Keratinocyte (primary cell): Measurements from ENCODE around the gene COQ8A. TPM values are rescaled to one million over a fixed set of nuclear protein-coding genes. Genes with fewer than 3 reads are reported as not detected.

Source experiments
- DNase-seq: peaks from one replicate; pipeline ENCODE4 v3.0.0-alpha.2; 2011; ENCODE audit warnings: low read depth, missing footprints, low spot score
- FAIRE-seq: peaks from 2 replicates; lab custom pipeline; 2011; peaks lifted over from hg19 to GRCh38; lab: Jason Lieb, UNC
- H2AFZ ChIP-seq: 2 replicates; pipeline ENCODE4 v1.6.0; 2012; ENCODE audit warnings: low read length, control low read depth, inconsistent platforms; ENCODE audit not compliant: control insufficient read depth
- H3K27ac ChIP-seq: 2 replicates; pipeline ENCODE4 v1.5.1; 2011; ENCODE audit warnings: low read length; ENCODE audit not compliant: control insufficient read depth, insufficient read depth
- H3K27me3 ChIP-seq: 3 replicates; pipeline ENCODE4 v1.6.0; 2011; ENCODE audit warnings: low read length; ENCODE audit not compliant: control insufficient read depth, insufficient read depth; ENCODE audit errors: extremely low read depth
- H3K36me3 ChIP-seq, 2 experiments: 2 replicates in 1 of 2; 3 replicates in 1 of 2; pipeline ENCODE4 v1.5.1; 2011; ENCODE audit warnings: low read length in 2 of 2, mild to moderate bottlenecking in 1 of 2; ENCODE audit not compliant: control insufficient read depth in 2 of 2, insufficient read depth in 2 of 2; ENCODE audit errors: extremely low read depth in 1 of 2
- H3K4me1 ChIP-seq: 3 replicates; pipeline ENCODE4 v1.5.1; 2011; ENCODE audit warnings: low read length; ENCODE audit not compliant: control insufficient read depth, insufficient read depth; ENCODE audit errors: extremely low read depth
- H3K4me2 ChIP-seq: 3 replicates; pipeline ENCODE4 v1.6.0; 2011; ENCODE audit warnings: low read depth, low read length; ENCODE audit not compliant: control insufficient read depth, insufficient read depth; ENCODE audit errors: extremely low read depth
- H3K4me3 ChIP-seq, 3 experiments: fragments of 200-600 bp in 1 of 3; sonication (generic) in 1 of 3; 2 replicates in 2 of 3; 3 replicates in 1 of 3; pipeline ENCODE4 v1.5.1; 2011 to 2016; ENCODE audit warnings: low read length in 3 of 3, mild to moderate bottlenecking in 3 of 3, control low read depth in 2 of 3, inconsistent platforms in 1 of 3, low read depth in 1 of 3, mixed read lengths in 1 of 3, mixed run types in 1 of 3, moderate library complexity in 1 of 3; ENCODE audit not compliant: control insufficient read depth in 2 of 3, insufficient read depth in 2 of 3; ENCODE audit errors: extremely low read depth in 1 of 3
- H3K79me2 ChIP-seq: 2 replicates; pipeline ENCODE4 v1.6.0; 2012; ENCODE audit warnings: low read length; ENCODE audit not compliant: control insufficient read depth, insufficient read depth
- H3K9ac ChIP-seq: 3 replicates; pipeline ENCODE4 v1.6.0; 2011; ENCODE audit warnings: low read length; ENCODE audit not compliant: control insufficient read depth, insufficient read depth; ENCODE audit errors: extremely low read depth
- H3K9me1 ChIP-seq: 3 replicates; pipeline ENCODE4 v1.6.0; 2011; ENCODE audit warnings: low read length; ENCODE audit not compliant: control insufficient read depth, insufficient read depth; ENCODE audit errors: extremely low read depth
- H3K9me3 ChIP-seq: 2 replicates; pipeline ENCODE4 v1.5.1; 2012; ENCODE audit warnings: low read depth, low read length; ENCODE audit not compliant: control insufficient read depth
- H4K20me1 ChIP-seq: 3 replicates; pipeline ENCODE4 v1.6.0; 2011; ENCODE audit warnings: low read length; ENCODE audit not compliant: control insufficient read depth, insufficient read depth; ENCODE audit errors: extremely low read depth
- EZH2 ChIP-seq: IDR thresholded peaks from one replicate; pipeline ENCODE4 v1.6.1; 2012; ENCODE audit warnings: inconsistent platforms, mild to moderate bottlenecking, low read length, moderate library complexity
- dilution Hi-C: fragments of 300-500 bp; cut with MboI; formaldehyde crosslinking; loops from one replicate; pipeline ENCODE4 v1.7.0; 2020; ENCODE audit warnings: low sequenced_read_pairs; ENCODE audit not compliant: extremely low pct_ligation_motif_present
- polyA plus RNA-seq, 5 experiments: library from polyadenylated mRNA; depleted of rRNA in 3 of 5; stranded (reverse) in 3 of 5; stranded (forward) in 1 of 5; unstranded in 1 of 5; fragments of >200 nt; gene quantifications; 1 replicate in 1 of 5; 2 replicates in 3 of 5; 3 replicates in 1 of 5; pipeline versions ENCODE4 v1.2.1 to v1.2.3, GENCODE V29; 2011 to 2012; ENCODE audit warnings: missing spikeins in 2 of 5, low read depth in 1 of 5, low replicate concordance in 1 of 5
- TF ChIP-seq, protein P1 (sequence below), 3 experiments: IDR thresholded peaks in 1 of 3; conservative IDR thresholded peaks in 1 of 3; optimal IDR thresholded peaks in 1 of 3; 2 replicates in 2 of 3; 3 replicates in 1 of 3; pipeline versions ENCODE3 to v1.5.1; 2011; ENCODE audit warnings: low read length in 3 of 3, mild to moderate bottlenecking in 3 of 3, moderate library complexity in 2 of 3, control low read depth in 1 of 3, inconsistent platforms in 1 of 3; ENCODE audit not compliant: insufficient read depth in 2 of 3; ENCODE audit errors: extremely low read depth in 1 of 3

COQ8A gene
- polyA plus RNA-seq, 1 donor (not counting 4 experiments of a cell fraction or from before 2014, with no cell fraction given): 3.8 TPM

DNA sequence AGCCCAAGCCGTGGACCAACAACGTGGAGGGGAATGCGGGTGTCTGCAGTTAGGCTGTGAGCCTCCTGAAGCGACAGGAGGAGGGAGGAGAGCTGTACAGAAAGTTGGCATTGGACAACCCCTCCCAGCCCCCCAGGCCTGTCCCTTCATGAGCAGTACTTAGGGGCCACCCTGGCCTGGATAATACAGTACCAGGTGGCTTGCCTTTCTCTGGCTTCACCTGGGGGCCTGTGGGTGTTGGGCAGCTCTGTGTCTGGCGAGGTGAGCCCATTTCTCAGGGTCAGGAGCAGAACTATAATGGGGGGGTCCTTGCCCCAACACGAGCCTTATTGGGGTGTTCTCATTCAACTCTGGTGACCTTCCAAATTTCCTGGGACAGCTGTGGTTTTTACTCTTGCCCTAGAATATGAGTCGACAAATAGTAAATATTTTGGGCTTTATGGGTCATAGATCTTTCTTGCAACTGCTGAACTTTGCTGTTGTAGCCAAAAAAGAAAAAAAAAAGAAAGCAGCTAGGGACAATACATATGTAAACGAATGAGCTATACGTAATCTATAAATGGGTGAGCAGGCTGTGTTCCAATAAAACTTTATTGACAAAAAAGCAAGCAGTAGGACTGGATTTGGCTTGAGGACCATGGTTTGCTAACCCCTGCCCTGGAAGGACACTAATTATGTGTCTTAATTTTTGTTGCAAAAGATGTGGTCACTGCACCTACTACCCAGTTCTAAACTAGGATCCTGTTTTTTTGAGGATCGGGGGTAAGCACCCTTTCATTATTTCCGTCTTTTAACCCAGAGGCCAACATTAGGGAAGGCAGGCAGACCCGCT is 11.4 kb downstream of the COQ8A start:
- Histone ChIP-seq H3K27ac (no peak overlapping the region), H3K27me3 (no peaks in the 10 kb centered on the region), H4K20me1 (no peaks in the 10 kb centered on the region), H2AFZ (no peak overlapping the region), H3K9ac (no peak overlapping the region), H3K4me3 (no peak overlapping the region), H3K9me3 (no peaks in the 10 kb centered on the region), H3K36me3 (no peaks in the 10 kb centered on the region), H3K79me2 (no peaks in the 10 kb centered on the region), H3K9me1 (no peaks in the 10 kb centered on the region), H3K4me2 (no peak overlapping the region), H3K4me1 (no peaks in the 10 kb centered on the region)
- TF ChIP-seq EZH2: no peak
- TF ChIP-seq, protein P1, sequence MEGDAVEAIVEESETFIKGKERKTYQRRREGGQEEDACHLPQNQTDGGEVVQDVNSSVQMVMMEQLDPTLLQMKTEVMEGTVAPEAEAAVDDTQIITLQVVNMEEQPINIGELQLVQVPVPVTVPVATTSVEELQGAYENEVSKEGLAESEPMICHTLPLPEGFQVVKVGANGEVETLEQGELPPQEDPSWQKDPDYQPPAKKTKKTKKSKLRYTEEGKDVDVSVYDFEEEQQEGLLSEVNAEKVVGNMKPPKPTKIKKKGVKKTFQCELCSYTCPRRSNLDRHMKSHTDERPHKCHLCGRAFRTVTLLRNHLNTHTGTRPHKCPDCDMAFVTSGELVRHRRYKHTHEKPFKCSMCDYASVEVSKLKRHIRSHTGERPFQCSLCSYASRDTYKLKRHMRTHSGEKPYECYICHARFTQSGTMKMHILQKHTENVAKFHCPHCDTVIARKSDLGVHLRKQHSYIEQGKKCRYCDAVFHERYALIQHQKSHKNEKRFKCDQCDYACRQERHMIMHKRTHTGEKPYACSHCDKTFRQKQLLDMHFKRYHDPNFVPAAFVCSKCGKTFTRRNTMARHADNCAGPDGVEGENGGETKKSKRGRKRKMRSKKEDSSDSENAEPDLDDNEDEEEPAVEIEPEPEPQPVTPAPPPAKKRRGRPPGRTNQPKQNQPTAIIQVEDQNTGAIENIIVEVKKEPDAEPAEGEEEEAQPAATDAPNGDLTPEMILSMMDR (optimal IDR thresholded peaks at IDR 0.05 in 1 of 3, IDR thresholded peaks at IDR 0.05 in 1 of 3, conservative IDR thresholded peaks at IDR 0.05 in 1 of 3; ENCODE audit: extremely low read depth in 1 of 3, insufficient read depth in 2 of 3, low read length in 3 of 3): no peak
- no peak for FAIRE-seq
- no peak for DNase-seq
- dilution Hi-C loops: no loop called here

DNA sequence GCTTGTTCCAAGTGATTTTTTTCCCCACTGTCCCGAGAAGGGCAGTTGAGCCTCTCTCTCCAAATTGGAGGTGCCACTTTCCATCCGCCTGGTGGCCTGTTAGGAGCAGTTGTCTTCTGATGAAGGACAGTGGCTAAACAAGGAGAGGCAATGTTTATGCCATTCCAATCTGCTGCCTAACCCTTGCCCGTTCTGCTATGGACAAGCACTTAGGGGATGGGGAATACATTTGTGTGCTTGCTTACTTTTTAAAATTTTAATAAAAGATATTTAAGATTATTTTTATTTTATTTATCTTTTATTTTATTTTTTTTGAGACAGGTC is 12.0 kb downstream of the COQ8A start:
- dilution Hi-C loops: no loop called here
- Histone ChIP-seq H3K4me1 (no peaks in the 10 kb centered on the region), H3K4me2 (no peak overlapping the region), H3K9ac (no peak overlapping the region), H3K36me3 (no peaks in the 10 kb centered on the region), H3K9me3 (no peaks in the 10 kb centered on the region), H3K27ac (no peak overlapping the region), H4K20me1 (no peaks in the 10 kb centered on the region), H2AFZ (no peak overlapping the region), H3K79me2 (no peaks in the 10 kb centered on the region), H3K4me3 (no peak overlapping the region), H3K27me3 (no peaks in the 10 kb centered on the region), H3K9me1 (no peaks in the 10 kb centered on the region)
- no peak for DNase-seq
- TF ChIP-seq, protein P1 (optimal IDR thresholded peaks at IDR 0.05 in 1 of 3, IDR thresholded peaks at IDR 0.05 in 1 of 3, conservative IDR thresholded peaks at IDR 0.05 in 1 of 3; ENCODE audit: extremely low read depth in 1 of 3, insufficient read depth in 2 of 3, low read length in 3 of 3): no peak
- no peak for TF ChIP-seq EZH2
- FAIRE-seq: no peak
